GM10248 (cell line): ENCODE results near the gene KCNMA1.

Experiments
- CTCF ChIA-PET: fragments of 300-600 bp; sonication (Branson Sonifier 250); formaldehyde crosslinking; extraction: SDS; loops from one replicate; lab custom pipeline; 2021; ENCODE audit warnings: antibody characterized with exemption; lab: Yijun Ruan, JAX
- POLR2A ChIA-PET: fragments of 350-650 bp; sonication (Branson Sonifier 250); formaldehyde crosslinking; extraction: SDS; loops from one replicate; lab custom pipeline; 2020; ENCODE audit warnings: antibody characterized with exemption; lab: Yijun Ruan, JAX
- DNase-seq: peaks from one replicate; pipeline ENCODE4 v3.0.0; 2012; ENCODE audit errors: extremely low spot score
- TF ChIP-seq, protein P1 (sequence below): IDR thresholded peaks from 2 replicates; pipeline ENCODE4 v1.5.1; 2012; ENCODE audit warnings: mild to moderate bottlenecking, low read depth; ENCODE audit errors: extremely low read depth, missing control alignments, control extremely low read depth

KCNMA1 gene

DNA sequence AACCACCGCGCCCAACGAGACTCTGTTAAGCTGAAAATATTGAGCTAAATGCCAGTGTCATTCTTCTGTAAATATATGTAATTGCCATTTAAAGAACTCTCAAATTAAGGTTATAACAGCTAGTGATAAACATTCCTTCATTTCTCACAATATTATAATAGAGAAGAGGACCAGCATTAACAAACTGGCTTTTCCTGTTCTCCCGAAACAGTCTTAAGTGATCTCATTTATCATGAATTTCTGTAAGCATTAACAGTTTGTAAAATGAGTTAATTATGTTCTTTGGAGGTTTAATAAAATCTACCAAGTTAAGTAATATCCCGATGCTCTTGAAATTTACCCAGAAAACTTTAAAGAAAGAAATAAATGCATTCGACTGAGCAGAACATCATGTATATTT, 352.8 kb downstream of the KCNMA1 start:
- ChIA-PET POLR2A (no interaction called here), CTCF (no interaction called here)
- no peak for DNase-seq
- TF ChIP-seq, protein P1, sequence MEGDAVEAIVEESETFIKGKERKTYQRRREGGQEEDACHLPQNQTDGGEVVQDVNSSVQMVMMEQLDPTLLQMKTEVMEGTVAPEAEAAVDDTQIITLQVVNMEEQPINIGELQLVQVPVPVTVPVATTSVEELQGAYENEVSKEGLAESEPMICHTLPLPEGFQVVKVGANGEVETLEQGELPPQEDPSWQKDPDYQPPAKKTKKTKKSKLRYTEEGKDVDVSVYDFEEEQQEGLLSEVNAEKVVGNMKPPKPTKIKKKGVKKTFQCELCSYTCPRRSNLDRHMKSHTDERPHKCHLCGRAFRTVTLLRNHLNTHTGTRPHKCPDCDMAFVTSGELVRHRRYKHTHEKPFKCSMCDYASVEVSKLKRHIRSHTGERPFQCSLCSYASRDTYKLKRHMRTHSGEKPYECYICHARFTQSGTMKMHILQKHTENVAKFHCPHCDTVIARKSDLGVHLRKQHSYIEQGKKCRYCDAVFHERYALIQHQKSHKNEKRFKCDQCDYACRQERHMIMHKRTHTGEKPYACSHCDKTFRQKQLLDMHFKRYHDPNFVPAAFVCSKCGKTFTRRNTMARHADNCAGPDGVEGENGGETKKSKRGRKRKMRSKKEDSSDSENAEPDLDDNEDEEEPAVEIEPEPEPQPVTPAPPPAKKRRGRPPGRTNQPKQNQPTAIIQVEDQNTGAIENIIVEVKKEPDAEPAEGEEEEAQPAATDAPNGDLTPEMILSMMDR, result no peak

DNA sequence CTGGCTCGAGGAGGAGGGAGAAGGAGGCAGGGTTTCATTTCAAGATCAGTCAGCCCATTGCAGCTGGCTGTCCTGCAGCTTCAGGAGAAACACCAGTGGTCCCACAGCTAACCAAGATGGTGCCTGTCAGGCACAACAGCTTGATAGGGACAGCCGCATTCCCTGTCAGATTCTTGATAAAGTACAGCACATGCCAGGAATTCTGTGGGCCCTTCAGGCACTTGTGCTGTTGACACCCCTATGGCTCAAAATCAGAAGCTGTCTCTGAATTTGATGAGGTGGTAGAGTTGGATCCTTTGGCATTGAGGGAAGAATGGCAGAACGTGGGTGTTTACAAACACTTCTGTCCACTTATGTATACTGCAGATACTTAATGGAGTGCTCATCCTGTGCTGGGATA, 354.3 kb downstream of the KCNMA1 start:
- POLR2A ChIA-PET, result no interaction called here

GRCh38 chr10:77282163-77282562, 355.4 kb downstream of the KCNMA1 start:
- TF ChIP-seq, protein P1, result no peak
- no peak for DNase-seq
- ChIA-PET CTCF (interaction anchor here (1.1 kb wide), 1 partner anchor 18 kb away, joined by 3 read pairs; no protein-coding TSS in a partner anchor), POLR2A (no interaction called here)

More for the DNA sequence above, 354.3 kb downstream of the KCNMA1 start:
- no peak for DNase-seq
- TF ChIP-seq, protein P1, result no peak
- CTCF ChIA-PET, result interaction anchor here (1.1 to 1.3 kb wide), 2 partner anchors 16 to 28 kb away, joined by 3 read pairs; no protein-coding TSS in a partner anchor

DNA sequence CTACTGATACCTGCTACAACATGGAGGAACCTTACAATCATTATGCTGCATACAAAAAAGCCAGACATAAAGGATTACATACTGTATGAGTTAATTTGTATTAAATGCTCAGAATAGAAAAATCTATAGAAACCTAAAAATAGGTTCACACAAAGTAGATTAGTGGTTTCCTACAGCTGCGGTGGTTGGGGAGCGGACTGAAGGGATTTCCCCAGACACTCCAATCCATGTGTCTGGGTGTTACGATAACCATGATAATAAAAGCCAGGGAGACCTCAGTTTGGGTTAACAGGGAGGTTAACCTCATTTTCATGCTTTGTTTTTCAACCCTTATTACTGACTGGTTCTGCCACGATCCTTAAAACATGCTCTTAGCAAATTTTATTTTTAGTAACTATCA, 355.9 kb downstream of the KCNMA1 start:
- ChIA-PET POLR2A (no interaction called here), CTCF (no interaction called here)
- DNase-seq, result no peak
- TF ChIP-seq, protein P1, result no peak

- ChIA-PET CTCF (interaction anchor here (0.7 to 1.2 kb wide), 2 partner anchors 9 to 28 kb away, joined by 3 to 4 read pairs; no protein-coding TSS in a partner anchor), POLR2A (no interaction called here)
- TF ChIP-seq, protein P1, result no peak
- no peak for DNase-seq
Observed at GRCh38 chr10:77279207-77279606, 358.4 kb downstream of the KCNMA1 start.

DNA sequence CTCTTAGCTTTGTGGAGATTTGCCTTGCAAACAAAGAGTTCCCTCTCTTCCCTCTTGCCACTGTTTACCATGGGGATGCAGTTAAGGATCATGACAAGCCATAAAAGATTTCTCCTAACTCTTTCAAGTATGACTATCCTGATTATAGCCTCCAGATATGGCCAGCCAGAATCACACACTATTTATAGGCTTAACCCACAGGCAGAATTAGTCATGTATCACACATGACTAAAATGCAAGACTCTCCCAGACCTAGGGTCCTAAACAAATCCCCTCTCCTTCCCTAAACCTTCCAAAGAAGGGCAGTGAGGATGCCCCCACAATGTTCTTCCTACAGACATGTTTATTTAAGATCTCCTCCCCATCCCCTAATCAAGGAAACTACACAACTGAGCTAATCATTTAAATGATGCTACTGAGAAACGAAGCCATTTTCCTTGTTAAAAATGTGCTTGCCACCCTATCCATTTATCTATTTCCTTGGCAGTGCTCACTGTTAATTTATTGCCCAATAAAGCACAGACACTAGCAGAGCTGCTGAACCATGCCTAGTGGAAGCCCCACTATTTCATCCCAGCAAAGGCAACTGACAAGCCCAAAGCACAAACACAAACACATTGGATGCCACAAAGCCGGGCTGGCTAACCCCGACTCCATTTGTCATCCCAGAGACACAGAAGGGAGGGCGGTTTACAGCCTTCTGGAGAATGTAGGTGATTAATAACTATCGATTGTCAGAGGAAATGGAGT, 363.4 kb downstream of the KCNMA1 start:
- DNase-seq, result no peak
- ChIA-PET CTCF (no interaction called here), POLR2A (no interaction called here)
- TF ChIP-seq, protein P1, result no peak
